Parathyroid adenoma (tissue), 2 donors: ENCODE data around the gene ATP2B1.

Experiments
- H2AFZ ChIP-seq: fragments of 300-600 bp; sonication (generic); one replicate; pipeline ENCODE4 v1.7.0; 2017; ENCODE audit warnings: antibody characterized with exemption, mild to moderate bottlenecking
- H3K27ac ChIP-seq: fragments of 300-600 bp; sonication (generic); one replicate; pipeline ENCODE4 v1.7.0; 2017
- H3K27me3 ChIP-seq: fragments of 300-600 bp; sonication (generic); one replicate; pipeline ENCODE4 v1.7.0; 2017; ENCODE audit warnings: low read length; ENCODE audit not compliant: control insufficient read depth, insufficient read depth
- H3K36me3 ChIP-seq: fragments of 300-600 bp; sonication (generic); one replicate; pipeline ENCODE4 v1.7.0; 2017; ENCODE audit warnings: low read length; ENCODE audit not compliant: control insufficient read depth, insufficient read depth
- H3K4me1 ChIP-seq: fragments of 300-600 bp; sonication (generic); one replicate; pipeline ENCODE4 v1.7.0; 2017; ENCODE audit warnings: control low read depth
- H3K4me2 ChIP-seq: fragments of 300-600 bp; sonication (generic); one replicate; pipeline ENCODE4 v1.7.0; 2017; ENCODE audit warnings: low read length
- H3K4me3 ChIP-seq: fragments of 300-600 bp; sonication (generic); one replicate; pipeline ENCODE4 v1.7.0; 2017; ENCODE audit warnings: low read depth, low read length
- H3K79me2 ChIP-seq: fragments of 300-600 bp; sonication (generic); one replicate; pipeline ENCODE4 v1.7.0; 2017; ENCODE audit warnings: control low read depth
- H3K9ac ChIP-seq: fragments of 300-600 bp; sonication (generic); one replicate; pipeline ENCODE4 v1.7.0; 2017; ENCODE audit warnings: mild to moderate bottlenecking
- H3K9me3 ChIP-seq: fragments of 300-600 bp; sonication (generic); one replicate; pipeline ENCODE4 v1.7.0; 2017; ENCODE audit warnings: low read length; ENCODE audit not compliant: control insufficient read depth
- TF ChIP-seq, protein P1 (sequence below): fragments of 300-600 bp; sonication (generic); IDR thresholded peaks from one replicate; pipeline ENCODE4 v1.7.0; 2017; ENCODE audit warnings: antibody characterized with exemption, mild to moderate bottlenecking
- donor health status: primary hyperparathyroidism.

Gene ATP2B1

DNA sequence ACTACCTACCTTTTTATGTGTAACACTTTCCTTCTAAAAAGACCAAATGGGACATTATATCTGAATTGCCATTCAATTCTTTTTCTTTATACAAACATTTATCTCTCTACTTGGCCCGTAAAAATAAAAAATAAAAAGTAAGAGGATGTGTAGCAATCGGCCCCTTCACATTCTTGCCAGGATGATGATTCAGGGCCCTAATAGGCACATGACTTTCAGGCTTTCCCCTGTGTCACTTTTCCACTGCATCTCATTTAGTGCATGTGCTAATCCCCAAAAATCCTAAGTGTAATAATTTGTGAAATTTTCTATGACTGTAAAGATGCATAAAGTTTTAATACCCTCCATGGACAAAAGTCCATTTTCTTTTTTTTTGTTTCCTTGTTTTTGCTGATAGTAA is 23.0 kb upstream of the ATP2B1 start:
- Histone ChIP-seq H3K27ac (no peak overlapping the region), H3K36me3 (no peaks in the 10 kb centered on the region), H2AFZ (no peak overlapping the region), H3K9me3 (no peaks in the 10 kb centered on the region), H3K4me2 (no peak overlapping the region), H3K27me3 (no peaks in the 10 kb centered on the region), H3K9ac (no peak overlapping the region), H3K4me3 (no peak overlapping the region), H3K79me2 (no peaks in the 10 kb centered on the region), H3K4me1 (no peaks in the 10 kb centered on the region)
- TF ChIP-seq, protein P1, sequence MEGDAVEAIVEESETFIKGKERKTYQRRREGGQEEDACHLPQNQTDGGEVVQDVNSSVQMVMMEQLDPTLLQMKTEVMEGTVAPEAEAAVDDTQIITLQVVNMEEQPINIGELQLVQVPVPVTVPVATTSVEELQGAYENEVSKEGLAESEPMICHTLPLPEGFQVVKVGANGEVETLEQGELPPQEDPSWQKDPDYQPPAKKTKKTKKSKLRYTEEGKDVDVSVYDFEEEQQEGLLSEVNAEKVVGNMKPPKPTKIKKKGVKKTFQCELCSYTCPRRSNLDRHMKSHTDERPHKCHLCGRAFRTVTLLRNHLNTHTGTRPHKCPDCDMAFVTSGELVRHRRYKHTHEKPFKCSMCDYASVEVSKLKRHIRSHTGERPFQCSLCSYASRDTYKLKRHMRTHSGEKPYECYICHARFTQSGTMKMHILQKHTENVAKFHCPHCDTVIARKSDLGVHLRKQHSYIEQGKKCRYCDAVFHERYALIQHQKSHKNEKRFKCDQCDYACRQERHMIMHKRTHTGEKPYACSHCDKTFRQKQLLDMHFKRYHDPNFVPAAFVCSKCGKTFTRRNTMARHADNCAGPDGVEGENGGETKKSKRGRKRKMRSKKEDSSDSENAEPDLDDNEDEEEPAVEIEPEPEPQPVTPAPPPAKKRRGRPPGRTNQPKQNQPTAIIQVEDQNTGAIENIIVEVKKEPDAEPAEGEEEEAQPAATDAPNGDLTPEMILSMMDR, result no peak

DNA sequence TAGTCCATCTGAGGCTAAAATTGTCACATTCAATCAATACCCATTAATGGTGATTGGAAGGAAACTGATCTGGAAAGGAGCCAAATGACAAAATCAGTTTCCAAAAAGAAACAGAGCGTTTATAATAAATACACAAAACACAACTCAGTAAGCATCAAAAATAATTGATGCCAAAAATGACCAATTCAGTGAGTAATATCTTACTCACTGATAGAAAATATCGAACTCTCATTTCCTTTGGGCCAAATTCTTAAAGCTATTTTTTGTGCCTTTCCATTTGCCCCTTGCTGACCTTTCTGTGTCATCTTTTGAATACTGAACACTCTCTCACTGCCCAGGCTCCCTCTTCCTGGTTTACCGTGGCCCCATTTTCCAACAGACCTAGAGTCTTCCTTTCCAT is 22.5 kb upstream of the ATP2B1 start:
- TF ChIP-seq, protein P1, result no peak
- Histone ChIP-seq H3K36me3 (no peaks in the 10 kb centered on the region), H3K27me3 (no peaks in the 10 kb centered on the region), H3K9me3 (no peaks in the 10 kb centered on the region), H3K4me1 (no peaks in the 10 kb centered on the region), H3K79me2 (no peaks in the 10 kb centered on the region), H3K27ac (no peak overlapping the region), H2AFZ (no peak overlapping the region), H3K4me2 (no peak overlapping the region), H3K9ac (no peak overlapping the region), H3K4me3 (no peak overlapping the region)

DNA sequence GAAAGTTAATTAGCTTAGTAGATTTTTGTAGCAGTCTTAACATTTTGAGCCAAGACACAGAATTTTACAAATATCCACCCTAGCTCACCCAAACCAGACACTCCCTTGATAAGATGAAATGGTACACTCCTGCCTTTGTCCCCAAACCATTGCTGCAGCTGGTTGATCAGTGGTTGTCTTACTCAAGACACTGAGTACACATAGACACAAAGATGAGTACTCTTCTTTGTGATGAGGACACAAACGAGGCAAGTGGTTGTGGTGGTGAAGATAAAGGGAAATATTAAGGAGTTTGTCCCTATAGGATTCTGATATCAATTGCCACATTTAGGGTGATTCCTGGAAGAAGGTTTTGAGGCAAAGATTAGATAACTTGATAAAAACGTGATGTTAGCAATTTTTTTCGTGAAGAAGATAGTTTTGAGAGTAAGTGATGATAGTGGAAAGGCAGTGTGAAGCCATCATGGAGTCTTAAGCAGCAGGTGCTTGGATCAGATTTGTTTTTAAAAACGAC is 21.4 kb upstream of the ATP2B1 start:
- Histone ChIP-seq H3K27me3 (no peaks in the 10 kb centered on the region), H3K79me2 (no peaks in the 10 kb centered on the region), H3K4me3 (no peak overlapping the region), H3K9ac (no peak overlapping the region), H2AFZ (no peak overlapping the region), H3K9me3 (no peaks in the 10 kb centered on the region), H3K4me2 (no peak overlapping the region), H3K36me3 (no peaks in the 10 kb centered on the region), H3K27ac (no peak overlapping the region), H3K4me1 (no peaks in the 10 kb centered on the region)
- TF ChIP-seq, protein P1, result no peak

DNA sequence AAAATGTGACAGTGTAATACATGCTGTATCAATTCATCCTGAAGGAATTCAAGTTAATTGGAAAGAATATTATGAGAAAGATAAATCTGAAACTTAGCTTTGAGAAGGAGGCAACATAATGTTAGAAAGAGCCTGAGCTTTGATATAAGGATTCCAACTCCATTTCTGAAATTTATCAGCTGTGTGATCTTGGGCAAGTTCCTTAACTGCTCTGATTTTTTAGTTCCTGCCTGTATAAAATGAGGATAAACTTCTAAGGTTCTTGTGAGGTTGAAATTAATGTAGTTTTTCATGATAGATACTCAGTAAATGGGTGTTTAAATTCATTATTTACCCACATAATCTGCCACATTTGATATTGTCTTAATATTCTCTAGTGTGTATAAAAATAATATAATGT is 14.6 kb upstream of the ATP2B1 start:
- no peaks in the 10 kb centered on the region for H3K79me2 ChIP-seq
- H3K27ac ChIP-seq, result no peak overlapping the region
- TF ChIP-seq, protein P1, result no peak
- H2AFZ ChIP-seq, result no peak overlapping the region
- no peak overlapping the region for H3K9ac ChIP-seq
- no peak overlapping the region for H3K4me3 ChIP-seq
- H3K4me2 ChIP-seq, result no peak overlapping the region
- H3K36me3 ChIP-seq, result no peaks in the 10 kb centered on the region
- no peaks in the 10 kb centered on the region for H3K4me1 ChIP-seq
- H3K27me3 ChIP-seq, result no peaks in the 10 kb centered on the region
- H3K9me3 ChIP-seq, result no peaks in the 10 kb centered on the region

DNA sequence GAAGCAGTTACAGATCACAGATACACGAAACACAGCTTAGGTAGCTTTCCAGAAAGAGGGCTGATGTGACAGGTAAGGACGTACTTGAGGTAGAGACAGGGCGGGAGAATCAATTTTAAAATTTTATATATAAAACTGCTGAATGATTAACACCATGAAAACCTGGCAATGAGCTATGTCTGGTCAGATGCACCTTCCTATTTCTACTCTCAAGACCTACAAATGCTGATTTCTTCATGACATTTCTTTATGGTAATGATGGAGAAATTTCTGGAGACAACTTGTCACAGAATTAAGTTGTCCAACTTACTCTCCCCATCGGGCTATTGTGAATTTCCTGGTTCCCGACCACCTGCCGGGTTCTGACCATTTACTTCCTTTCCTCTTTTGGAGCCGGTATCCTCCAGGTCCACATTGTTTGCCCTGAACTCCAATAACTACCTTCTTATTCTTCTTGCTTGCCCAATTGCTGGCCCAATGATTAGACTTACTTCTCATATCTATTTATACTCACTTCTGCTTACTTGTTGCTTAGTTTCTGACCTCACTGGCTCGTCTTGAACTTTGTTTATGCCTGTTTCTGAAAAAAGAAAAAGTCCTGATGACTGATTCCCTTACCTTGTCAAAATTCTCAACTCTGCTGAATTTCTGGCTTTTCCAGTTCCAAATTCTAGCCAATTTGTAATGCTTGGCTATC is 12.8 kb upstream of the ATP2B1 start:
- H3K9ac ChIP-seq, result no peak overlapping the region
- H2AFZ ChIP-seq, result no peak overlapping the region
- no peaks in the 10 kb centered on the region for H3K79me2 ChIP-seq
- H3K27ac ChIP-seq, result no peak overlapping the region
- no peak overlapping the region for H3K4me3 ChIP-seq
- H3K4me2 ChIP-seq, result no peak overlapping the region
- no peaks in the 10 kb centered on the region for H3K27me3 ChIP-seq
- H3K4me1 ChIP-seq, result no peaks in the 10 kb centered on the region
- H3K9me3 ChIP-seq, result no peaks in the 10 kb centered on the region
- H3K36me3 ChIP-seq, result no peaks in the 10 kb centered on the region
- TF ChIP-seq, protein P1, result no peak
